ENCODE measurements around the gene ERCC5.

DNA sequence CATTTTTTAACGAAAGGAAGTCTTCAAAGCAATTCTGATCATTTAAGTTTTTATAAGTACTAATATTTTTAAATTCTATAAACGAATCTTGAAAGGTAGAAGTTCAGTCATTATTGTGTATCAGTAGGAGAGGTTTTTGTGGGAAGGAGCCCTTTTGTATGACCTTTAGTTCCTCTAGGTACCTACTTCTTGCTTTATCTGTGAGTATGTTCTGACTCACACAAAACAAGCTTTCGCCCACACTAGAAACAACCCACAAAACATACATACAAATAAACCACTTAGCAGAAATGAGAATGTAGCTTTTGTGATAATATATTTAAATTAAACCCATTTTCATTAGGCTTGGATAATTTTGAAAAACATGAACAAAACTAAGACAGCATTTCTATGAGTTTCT, 27.8 kb downstream of the ERCC5 start:
- TF ChIP-seq, protein P1, sequence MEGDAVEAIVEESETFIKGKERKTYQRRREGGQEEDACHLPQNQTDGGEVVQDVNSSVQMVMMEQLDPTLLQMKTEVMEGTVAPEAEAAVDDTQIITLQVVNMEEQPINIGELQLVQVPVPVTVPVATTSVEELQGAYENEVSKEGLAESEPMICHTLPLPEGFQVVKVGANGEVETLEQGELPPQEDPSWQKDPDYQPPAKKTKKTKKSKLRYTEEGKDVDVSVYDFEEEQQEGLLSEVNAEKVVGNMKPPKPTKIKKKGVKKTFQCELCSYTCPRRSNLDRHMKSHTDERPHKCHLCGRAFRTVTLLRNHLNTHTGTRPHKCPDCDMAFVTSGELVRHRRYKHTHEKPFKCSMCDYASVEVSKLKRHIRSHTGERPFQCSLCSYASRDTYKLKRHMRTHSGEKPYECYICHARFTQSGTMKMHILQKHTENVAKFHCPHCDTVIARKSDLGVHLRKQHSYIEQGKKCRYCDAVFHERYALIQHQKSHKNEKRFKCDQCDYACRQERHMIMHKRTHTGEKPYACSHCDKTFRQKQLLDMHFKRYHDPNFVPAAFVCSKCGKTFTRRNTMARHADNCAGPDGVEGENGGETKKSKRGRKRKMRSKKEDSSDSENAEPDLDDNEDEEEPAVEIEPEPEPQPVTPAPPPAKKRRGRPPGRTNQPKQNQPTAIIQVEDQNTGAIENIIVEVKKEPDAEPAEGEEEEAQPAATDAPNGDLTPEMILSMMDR (IDR thresholded peaks at IDR 0.05; ENCODE audit: low read depth, low read length, poor library complexity, severe bottlenecking): no peak
- no peak for TF ChIP-seq EZH2phosphoT487 (IDR thresholded peaks at IDR 0.05; ENCODE audit: borderline replicate concordance, low read length)

All from DOHH2 (cell line).